HG02678 (cell line): ENCODE results near the gene SLC38A11.

Source experiments
- ATAC-seq: cut with Tn5 transposase; IDR thresholded peaks from one replicate; pipeline ENCODE4 v1.9.1; 2021; ENCODE audit warnings: mild to moderate bottlenecking, moderate library complexity; ENCODE audit not compliant: unreplicated experiment

SLC38A11 gene

GRCh38 chr2:164972216-164972615 lies 16.9 kb upstream of the SLC38A11 start:
- ATAC-seq, result no peak

- no peak for ATAC-seq
Measured at GRCh38 chr2:164969909-164970690, 14.8 kb upstream of the SLC38A11 start.

- no peak for ATAC-seq
Measured at GRCh38 chr2:164967781-164968228, 12.5 kb upstream of the SLC38A11 start.

- ATAC-seq, result no peak
Measured at GRCh38 chr2:164967361-164967760, 12.0 kb upstream of the SLC38A11 start.

GRCh38 chr2:164964700-164965099 lies 9.4 kb upstream of the SLC38A11 start:
- ATAC-seq, result no peak

GRCh38 chr2:164960159-164960558 lies 4.8 kb upstream of the SLC38A11 start:
- ATAC-seq, result no peak

GRCh38 chr2:164954186-164954585 lies 1.1 kb downstream of the SLC38A11 start:
- ATAC-seq, result no peak

GRCh38 chr2:164953279-164953678 lies 2.0 kb downstream of the SLC38A11 start:
- ATAC-seq, result no peak

- no peak for ATAC-seq
Measured at GRCh38 chr2:164952057-164952702, 3.1 kb downstream of the SLC38A11 start.

GRCh38 chr2:164948540-164948939 lies 6.8 kb downstream of the SLC38A11 start:
- no peak for ATAC-seq

GRCh38 chr2:164947281-164947680 lies 8.0 kb downstream of the SLC38A11 start:
- ATAC-seq, result no peak

- no peak for ATAC-seq
Measured at GRCh38 chr2:164943289-164943688, 12.0 kb downstream of the SLC38A11 start.

GRCh38 chr2:164937864-164938401 lies 17.4 kb downstream of the SLC38A11 start:
- ATAC-seq, result no peak

GRCh38 chr2:164935118-164936101 lies 19.9 kb downstream of the SLC38A11 start:
- ATAC-seq, result no peak

GRCh38 chr2:164934401-164935117 lies 20.8 kb downstream of the SLC38A11 start:
- ATAC-seq, result no peak

GRCh38 chr2:164933671-164934189 lies 21.6 kb downstream of the SLC38A11 start:
- ATAC-seq, result no peak

- no peak for ATAC-seq
Measured at GRCh38 chr2:164932377-164932776, 22.9 kb downstream of the SLC38A11 start.

GRCh38 chr2:164928101-164928673 lies 27.1 kb downstream of the SLC38A11 start:
- ATAC-seq, result no peak

GRCh38 chr2:164922134-164922533 lies 33.2 kb downstream of the SLC38A11 start:
- no peak for ATAC-seq

GRCh38 chr2:164920430-164920829 lies 34.9 kb downstream of the SLC38A11 start:
- ATAC-seq, result no peak
